Adrenal gland (tissue), 12 donors: ENCODE measurements around the gene HIBADH. TPM values are rescaled to one million over a fixed set of nuclear protein-coding genes. Genes with fewer than 3 reads are reported as not detected.
A peak's percentile ranks its signal among the peaks of the same experiment; 100 is the strongest.

Experiments
- DNase-seq, 7 donors: peaks; one replicate each; pipeline ENCODE4 v3.0.0-alpha.2; 2019 to 2020
- H3K27ac ChIP-seq, 5 donors: fragments of 200-600 bp; sonication (generic) in 4 of 5; 1 replicate in 3 of 5; 2 replicates in 2 of 5; pipeline versions ENCODE4 v1.5.1 to v1.8.0; 2016 to 2020; ENCODE audit warnings: mild to moderate bottlenecking in 1 of 5
- H3K27me3 ChIP-seq: fragments of 200-600 bp; 2 replicates; pipeline ENCODE4 v1.8.0; 2021
- H3K36me3 ChIP-seq, 2 donors: fragments of 200-600 bp; replicated peaks in 1 of 2; 1 replicate in 1 of 2; 2 replicates in 1 of 2; pipeline versions ENCODE4 v1.5.1 to v1.8.0; 2018 to 2022
- H3K4me1 ChIP-seq, 2 donors: fragments of 200-600 bp; replicated peaks in 1 of 2; 1 replicate in 1 of 2; 2 replicates in 1 of 2; pipeline versions ENCODE4 v1.5.1 to v1.8.0; 2018 to 2021
- H3K4me3 ChIP-seq, 4 donors: fragments of 200-600 bp; sonication (generic) in 3 of 4; one replicate each; pipeline ENCODE4 v1.5.1; 2016 to 2018
- H3K9me3 ChIP-seq, 3 donors: fragments of 200-600 bp; sonication (generic) in 1 of 3; replicated peaks in 1 of 3; 1 replicate in 2 of 3; 2 replicates in 1 of 3; pipeline versions ENCODE4 v1.5.1 to v1.8.0; 2016 to 2021
- CTCF ChIP-seq, 6 experiments: fragments of 450-650 bp in 4 of 6; fragments of 200-600 bp in 2 of 6; sonication (generic) in 1 of 6; IDR thresholded peaks; 1 replicate in 5 of 6; 2 replicates in 1 of 6; pipeline versions ENCODE4 v1.5.1 to v1.8.0; 2016 to 2021; ENCODE audit warnings: antibody characterized with exemption in 6 of 6, mild to moderate bottlenecking in 2 of 6, moderate library complexity in 1 of 6
- POLR2A ChIP-seq, 2 donors: fragments of 450-650 bp; IDR thresholded peaks; one replicate each; pipeline ENCODE4 v1.6.1; 2017; ENCODE audit warnings: antibody characterized with exemption in 2 of 2, mild to moderate bottlenecking in 2 of 2, moderate library complexity in 1 of 2
- WGBS, 4 donors: extraction: QIAGEN DNeasy Blood & Tissue Kit in 2 of 4; methylation state at CpG; one replicate each; pipeline versions ENCODE4 v1.1.5 to v1.1.7; 2013 to 2017; 5-methylcytosine and 5-hydroxymethylcytosine counted together
- intact Hi-C, 2 donors: fragments of 100-400 bp; cut with DNase I; formaldehyde crosslinking; loops; one replicate each; pipeline versions ENCODE4 v1.14.1 to v1.15.0; 2022 to 2023
- polyA plus RNA-seq, 3 donors: library from polyadenylated mRNA; stranded (reverse); fragments of 200-250 nt in 2 of 3; fragments of 350-450 nt in 1 of 3; fragmentation: Illumina TruSeq in 1 of 3; extraction: RNeasy Lipid Tissue Mini Kit (QIAGEN cat#74804) in 1 of 3; gene quantifications; one replicate each; pipeline ENCODE4 v1.2.3, GENCODE V29; 2013 to 2014
- total RNA-seq, 9 donors: library from RNA; depleted of rRNA in 4 of 9; stranded (reverse); fragments of >200 nt in 4 of 9; fragments of 120-200 nt in 1 of 9; fragmentation: NEBNext Ultra II Directional in 1 of 9; extraction: Animal tissue kit (Norgen Biotek cat#: 25700) in 1 of 9; gene quantifications; one replicate each; pipeline versions ENCODE4 v1.1.0 to v1.2.4, GENCODE V29; 2013 to 2023
- donor health status: healthy with polysubstance abuse.
- donor health status: Bipolar disorder and iron deficiency.
- donor health status: DM: yes; HTN: yes; CAD: no.
- donor health status: DM: no; HTN: no; CAD: no.
- donor health status: DM: no; HTN: no; CAD: no.
- donor health status: DM: yes; HTN: yes; CAD: no.

HIBADH gene
- total and polyA plus RNA-seq, 12 donors, result 42.9 to 227 (median 130) TPM

DNA sequence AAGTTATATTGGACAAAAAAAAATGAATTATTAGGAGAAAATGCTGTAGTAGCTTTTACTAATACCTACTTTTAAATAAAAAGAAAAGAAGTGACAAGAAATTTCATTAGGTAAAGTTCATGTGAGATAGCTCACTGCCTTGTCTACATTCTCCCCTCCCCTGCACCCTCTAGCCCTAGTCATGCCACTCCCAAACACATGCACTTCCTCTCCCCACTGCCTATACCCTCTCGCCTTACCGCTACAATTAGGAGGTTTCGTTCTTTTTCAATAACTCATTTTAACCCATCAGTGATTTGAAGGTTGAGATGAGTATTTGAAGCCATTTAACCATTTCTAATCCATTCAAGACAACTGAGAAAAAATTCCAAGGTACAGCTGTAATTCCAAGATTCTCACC is 75.3 kb downstream of the HIBADH start:
- TF ChIP-seq CTCF (IDR thresholded peaks at IDR 0.05), result no peak
- no peak for TF ChIP-seq POLR2A (IDR thresholded peaks at IDR 0.05)
- Histone ChIP-seq H3K36me3 (no peaks in the 10 kb centered on the region), H3K27ac (no peak overlapping the region), H3K4me3 (no peak overlapping the region), H3K9me3 (peaks cover 0 to 7% (median 0%) of the 10 kb centered on the region in 3 donors), H3K27me3 (no peaks in the 10 kb centered on the region), H3K4me1 (no peaks in the 10 kb centered on the region)
- DNase-seq, result no peak
- intact Hi-C loops, result no loop called here
- 88 to 95% (median 90%) methylated on average over 3 of the region's 3 CpGs for WGBS, 4 donors

- Histone ChIP-seq H3K36me3 (no peaks in the 10 kb centered on the region), H3K27me3 (no peaks in the 10 kb centered on the region), H3K27ac (no peak overlapping the region), H3K4me3 (no peak overlapping the region), H3K9me3 (peaks cover 0 to 7% (median 0%) of the 10 kb centered on the region in 3 donors), H3K4me1 (no peaks in the 10 kb centered on the region)
- WGBS, 4 donors, result 81 to 92% (median 90%) methylated on average over 8 of the region's 8 CpGs
- intact Hi-C loops, result no loop called here
- TF ChIP-seq CTCF (IDR thresholded peaks at IDR 0.05) (no peak), POLR2A (IDR thresholded peaks at IDR 0.05) (no peak)
- no peak for DNase-seq
These were observed 75.9 kb downstream of the HIBADH start for GRCh38 chr7:27586825-27587224.

- WGBS, 4 donors, result 23 to 61% (median 32%) methylated on average over 2 of the region's 2 CpGs
- no peaks in the 10 kb centered on the region for H3K4me1 ChIP-seq
- intact Hi-C loops, result no loop called here
- peaks cover 0 to 7% (median 0%) of the 10 kb centered on the region in 3 donors for H3K9me3 ChIP-seq
- no peak overlapping the region for H3K27ac ChIP-seq
- no peaks in the 10 kb centered on the region for H3K36me3 ChIP-seq
- H3K4me3 ChIP-seq, result no peak overlapping the region
- DNase-seq, result no peak
- TF ChIP-seq CTCF (IDR thresholded peaks at IDR 0.05) (peak in 1 of 6 experiments; percentile 9), POLR2A (IDR thresholded peaks at IDR 0.05) (no peak)
- H3K27me3 ChIP-seq, result no peaks in the 10 kb centered on the region
These were observed 76.8 kb downstream of the HIBADH start for GRCh38 chr7:27585781-27586447.

- Histone ChIP-seq H3K27me3 (no peaks in the 10 kb centered on the region), H3K4me3 (no peak overlapping the region), H3K36me3 (no peaks in the 10 kb centered on the region), H3K4me1 (no peaks in the 10 kb centered on the region), H3K27ac (no peak overlapping the region), H3K9me3 (peaks cover 0 to 7% (median 0%) of the 10 kb centered on the region in 3 donors)
- whole genome bisulfite sequencing, 4 donors, result 91 to 100% (median 96%) methylated on average over 1 of the region's 1 CpG
- intact Hi-C loops, result no loop called here
- DNase-seq, result no peak
- no peak for TF ChIP-seq POLR2A (IDR thresholded peaks at IDR 0.05)
- TF ChIP-seq CTCF (IDR thresholded peaks at IDR 0.05), result no peak
These were observed 80.8 kb downstream of the HIBADH start for GRCh38 chr7:27581906-27582305.
